NCI-H2196 treated with DMSO at 0.1 percent for 48 hours (cell line): ENCODE data around the gene EIF3I.
A peak's percentile ranks its signal among the peaks of the same experiment; 100 is the strongest.
"Not testable (repeated sequence)": the region's sequence is repeated elsewhere in the genome, so short reads cannot be mapped to it uniquely, and the experiment has no call there.

Experiments
- DNase-seq: peaks from one replicate; lab custom pipeline; 2025; ENCODE audit not compliant: unreplicated experiment; lab: John Stamatoyannopoulos, UW

EIF3I gene

DNA sequence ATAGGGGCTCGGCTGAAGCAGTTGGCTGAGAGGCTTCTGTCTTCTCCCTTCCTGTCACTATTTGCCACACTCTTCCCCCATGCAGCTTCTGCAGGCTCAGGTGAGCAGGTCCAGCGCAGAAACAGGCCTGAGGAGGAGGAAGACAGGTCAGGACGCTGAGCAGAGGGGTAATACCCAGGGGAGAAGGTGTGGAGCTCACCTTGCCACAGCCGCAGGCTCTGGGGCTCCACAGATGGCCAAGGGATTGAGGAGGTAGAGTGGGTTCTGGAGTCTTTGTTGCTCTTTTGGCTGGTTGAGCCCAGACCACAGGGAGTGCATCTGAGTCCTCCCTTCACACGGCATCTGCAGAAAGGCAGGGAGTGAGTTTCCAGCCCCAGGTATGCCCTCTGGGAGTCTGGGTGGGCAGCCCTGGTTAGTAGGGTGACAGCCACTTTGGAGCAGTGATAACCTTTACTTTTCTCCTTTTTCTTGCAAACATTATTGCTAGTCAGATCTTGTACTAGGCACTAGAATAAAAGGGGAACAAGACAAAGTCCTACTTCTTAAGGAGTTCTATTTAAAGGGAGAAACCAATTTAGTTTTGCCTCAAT, 9.7 kb downstream of the EIF3I start:
- DNase-seq = no peak

GRCh38 chr1:32232558-32233304, 10.5 kb downstream of the EIF3I start:
- no peak for DNase-seq

GRCh38 chr1:32234792-32235191, 12.6 kb downstream of the EIF3I start:
- DNase-seq = no peak

DNA sequence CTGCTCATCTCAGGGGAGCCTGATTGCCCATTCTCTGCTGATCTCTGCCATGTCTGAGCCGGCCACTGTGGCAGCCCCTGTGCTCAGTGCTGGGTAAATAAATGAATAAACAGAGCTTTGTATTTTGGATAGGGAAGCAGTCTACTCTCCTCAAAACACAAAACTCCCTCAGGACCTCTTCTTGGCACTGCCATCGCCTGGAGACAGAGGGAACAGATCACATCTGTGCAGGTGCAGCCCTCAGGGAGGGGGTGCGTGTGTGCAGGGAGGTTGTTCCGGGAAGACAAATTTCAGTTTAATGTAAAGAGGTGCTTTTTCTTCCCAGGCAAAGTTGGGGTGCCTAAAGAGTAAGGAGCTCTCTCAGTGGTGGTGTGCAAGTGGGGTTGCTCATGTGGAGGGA, 17.1 kb downstream of the EIF3I start:
- DNase-seq = peak; percentile 27

GRCh38 chr1:32239790-32240139, 17.6 kb downstream of the EIF3I start:
- DNase-seq = no peak

DNA sequence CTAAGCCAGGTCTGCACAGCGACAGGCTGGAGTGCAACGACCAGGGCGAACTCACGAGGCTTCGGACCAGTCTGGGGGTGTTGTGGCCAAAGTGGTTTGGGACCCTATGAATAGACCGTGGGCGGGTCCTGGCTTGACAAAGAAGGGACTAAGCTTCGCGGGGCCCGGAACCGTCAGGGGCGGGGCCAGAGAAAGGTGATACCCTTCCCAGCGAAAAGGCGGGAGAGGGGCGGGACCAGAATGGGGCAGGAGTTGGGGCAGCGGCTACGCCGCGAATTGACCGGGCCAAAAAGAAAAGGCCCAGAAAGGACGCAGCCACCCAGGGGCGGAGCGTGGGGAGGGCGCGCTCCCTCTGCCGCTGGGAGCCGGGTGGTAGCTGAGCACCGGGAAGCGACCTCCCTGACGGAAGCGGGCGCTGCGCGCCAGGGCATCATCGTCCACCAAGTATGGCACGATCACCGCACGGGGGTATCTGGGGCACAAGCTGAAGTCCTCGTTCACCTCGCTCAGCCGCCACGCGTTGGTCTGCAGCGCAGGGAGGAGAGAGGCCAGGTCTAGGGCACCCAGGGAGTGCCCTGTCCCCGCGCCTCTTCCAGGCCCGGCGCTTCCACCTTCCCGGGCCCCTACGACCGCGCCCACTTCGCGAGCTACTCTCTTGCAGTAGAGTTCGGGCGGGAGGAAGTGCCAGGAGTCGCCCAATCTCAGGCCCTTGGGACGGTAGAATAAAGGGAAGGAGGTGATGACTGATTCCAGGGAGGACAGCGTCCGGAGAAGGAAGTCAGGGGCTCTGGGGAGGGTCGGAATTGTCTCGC, 18.1 kb downstream of the EIF3I start:
- peak; percentile 89 for DNase-seq

DNA sequence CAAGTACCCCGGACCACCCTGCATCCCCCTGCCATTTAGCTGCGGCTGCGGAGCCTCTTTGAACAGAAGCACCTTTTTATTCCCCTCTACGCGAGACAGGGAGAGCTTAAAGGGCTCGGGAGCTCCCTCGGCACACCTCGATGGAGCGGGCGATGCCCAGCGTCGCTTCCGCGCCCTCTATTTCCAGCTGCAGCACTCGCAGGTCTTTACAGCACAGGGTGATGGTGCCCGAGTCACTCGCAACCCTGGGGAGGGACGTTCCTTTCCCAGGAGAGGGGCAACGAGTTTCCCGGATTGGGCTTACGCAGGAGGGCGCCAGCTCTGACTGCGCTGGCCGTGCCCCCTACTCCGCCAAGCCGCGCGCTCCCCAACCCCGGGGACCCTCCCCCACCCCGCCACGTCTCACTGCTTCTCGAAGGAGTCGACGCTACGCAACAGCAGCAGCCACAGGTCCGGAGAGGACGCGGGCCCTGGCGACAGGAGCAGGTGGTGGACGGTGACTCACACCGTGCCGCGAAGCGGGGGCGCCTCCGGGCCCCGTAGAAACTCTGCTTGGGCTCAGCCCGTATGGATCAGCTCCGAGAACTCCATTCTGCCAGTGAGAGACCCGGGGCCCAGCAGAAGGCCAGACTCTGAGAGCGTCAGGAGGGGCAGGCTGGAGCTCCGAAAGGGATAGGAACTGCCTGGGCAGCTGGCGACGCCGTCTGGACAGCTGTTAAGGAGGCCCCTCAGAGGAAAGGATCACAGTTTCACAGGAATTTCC, 19.0 kb downstream of the EIF3I start:
- peak; percentile 20 for DNase-seq

DNA sequence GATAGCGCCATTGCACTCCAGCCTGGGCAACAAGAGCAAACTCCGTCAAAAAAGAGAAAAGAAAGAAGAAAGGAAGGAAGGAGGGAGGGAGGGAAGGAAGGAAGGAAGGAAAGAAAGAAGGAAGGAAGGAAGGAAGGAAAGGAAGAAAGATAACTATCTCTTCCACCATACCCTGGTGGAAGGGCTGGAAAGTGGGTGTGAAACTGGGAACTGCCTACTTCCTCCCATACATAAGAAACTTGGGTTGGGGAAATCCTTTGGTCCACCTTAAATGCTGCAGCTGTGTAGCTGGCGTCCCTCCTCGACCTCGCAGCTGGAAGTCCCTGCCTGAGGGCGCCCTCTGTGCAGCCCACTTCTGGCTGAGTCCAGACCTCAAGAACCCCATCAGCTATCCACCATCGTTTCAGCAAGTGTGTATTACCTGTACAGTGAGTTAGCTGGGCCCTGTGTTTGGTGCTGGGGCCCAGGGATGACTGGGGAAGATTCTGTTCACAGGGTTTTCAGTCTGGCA, 20.2 kb downstream of the EIF3I start:
- DNase-seq = no peak

- DNase-seq = no peak
These were observed 24.7 kb downstream of the EIF3I start, which contains the start of gene FAM167B for GRCh38 chr1:32246888-32247273. FAM167B (plus strand) TSS chr1:32247222; CDS start chr1:32247422, 200 bp downstream.

DNA sequence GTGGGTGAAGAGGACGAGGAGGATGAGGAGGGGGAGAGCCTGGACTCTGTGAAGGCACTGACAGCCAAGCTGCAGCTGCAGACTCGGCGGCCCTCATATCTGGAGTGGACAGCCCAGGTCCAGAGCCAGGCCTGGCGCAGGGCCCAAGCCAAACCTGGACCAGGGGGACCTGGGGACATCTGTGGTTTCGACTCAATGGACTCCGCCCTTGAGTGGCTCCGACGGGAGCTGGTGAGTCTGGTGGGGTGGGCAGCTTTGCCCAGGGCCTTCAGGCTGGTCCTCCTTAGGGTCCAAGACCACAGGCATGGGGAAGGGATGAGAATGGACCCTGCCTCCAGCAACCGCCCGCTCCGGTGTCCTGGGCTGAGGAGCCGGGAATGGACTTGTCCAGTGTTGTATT, 25.2 kb downstream of the EIF3I start:
- no peak for DNase-seq

DNA sequence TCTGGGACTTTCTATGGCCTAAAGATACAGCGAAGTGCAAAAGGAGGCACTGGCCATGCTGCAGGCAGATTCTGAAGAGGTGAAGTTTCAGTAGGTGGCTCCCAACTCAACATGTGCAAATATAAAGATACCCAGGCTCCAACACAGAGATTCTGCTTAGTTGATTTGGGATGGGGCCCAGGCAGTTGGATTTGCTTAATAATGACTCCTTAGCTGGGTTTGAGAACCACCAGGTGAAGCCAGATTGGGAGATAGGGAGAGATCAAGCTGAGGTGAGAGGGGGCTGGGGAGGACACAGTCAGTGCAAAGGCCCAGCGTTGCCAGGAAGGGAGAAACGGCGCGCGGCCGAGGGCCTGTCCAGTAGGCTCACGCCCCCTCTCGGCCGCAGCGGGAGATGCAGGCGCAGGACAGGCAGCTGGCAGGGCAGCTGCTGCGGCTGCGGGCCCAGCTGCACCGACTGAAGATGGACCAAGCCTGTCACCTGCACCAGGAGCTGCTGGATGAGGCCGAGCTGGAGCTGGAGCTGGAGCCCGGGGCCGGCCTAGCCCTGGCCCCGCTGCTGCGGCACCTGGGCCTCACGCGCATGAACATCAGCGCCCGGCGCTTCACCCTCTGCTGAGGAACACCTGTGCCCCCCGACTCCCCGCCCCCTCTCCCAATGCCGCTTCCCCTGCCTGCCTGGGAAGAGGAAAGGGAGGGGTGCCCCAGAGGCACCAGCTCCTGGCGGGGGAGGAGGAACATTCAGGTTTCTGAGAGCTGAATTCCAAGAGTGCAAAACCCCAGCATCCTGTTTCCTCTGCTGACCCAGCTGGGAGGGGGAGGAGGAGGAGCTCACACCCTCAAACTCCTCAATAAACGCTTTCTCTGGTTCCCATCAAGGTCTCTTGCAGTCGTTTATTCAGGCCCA, 26.0 kb downstream of the EIF3I start:
- DNase-seq = peak; percentile 90

GRCh38 chr1:32249831-32250525, 27.8 kb downstream of the EIF3I start:
- no peak for DNase-seq

DNA sequence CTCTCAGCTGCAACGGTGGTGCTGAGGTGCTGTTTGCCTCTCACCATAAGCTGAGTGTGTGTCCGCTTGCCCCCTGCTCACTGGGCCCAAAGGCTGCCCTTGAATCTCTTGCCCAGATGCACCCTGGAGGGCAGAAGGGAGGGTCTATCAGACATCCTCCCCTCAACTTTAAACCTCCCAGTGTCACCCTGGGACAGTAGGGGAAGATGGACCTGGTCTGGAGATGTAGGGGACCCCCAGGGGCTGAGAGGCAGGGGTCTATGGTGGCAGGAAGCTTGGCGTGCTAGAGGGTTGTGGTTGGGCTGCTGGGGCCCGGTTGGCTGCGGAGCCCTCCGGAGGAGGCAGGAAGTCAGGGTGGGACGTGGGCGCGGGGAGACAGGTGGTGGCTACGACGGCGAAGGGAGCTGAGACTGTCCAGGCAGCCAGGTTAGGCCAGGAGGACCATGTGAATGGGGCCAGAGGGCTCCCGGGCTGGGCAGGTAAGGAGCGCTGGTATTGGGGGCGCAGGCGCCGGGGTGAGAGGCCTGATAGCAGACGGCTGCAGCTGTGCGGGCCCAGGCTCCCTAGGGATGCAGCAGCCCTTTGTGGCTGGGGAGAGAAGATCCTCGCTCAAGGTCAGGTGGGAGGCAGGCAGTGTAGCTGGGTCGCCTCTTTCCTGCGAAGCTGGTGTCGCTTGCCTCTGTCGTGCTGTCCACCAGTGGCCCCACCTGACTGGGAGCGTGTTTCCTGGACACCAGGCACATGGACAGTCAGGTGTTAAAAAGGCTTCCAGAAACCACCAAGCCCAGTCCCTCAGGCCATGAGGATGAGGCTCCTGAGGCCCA, 28.9 kb downstream of the EIF3I start, which contains the start of gene LCK:
Gene LCK, plus strand, starts transcription at position 373 of the 824 bp plus-strand sequence. CDS start 23,065 bp downstream, outside the sequence.
- no peak for DNase-seq

- no peak for DNase-seq
These were observed 33.2 kb downstream of the EIF3I start for GRCh38 chr1:32255072-32256071.

DNA sequence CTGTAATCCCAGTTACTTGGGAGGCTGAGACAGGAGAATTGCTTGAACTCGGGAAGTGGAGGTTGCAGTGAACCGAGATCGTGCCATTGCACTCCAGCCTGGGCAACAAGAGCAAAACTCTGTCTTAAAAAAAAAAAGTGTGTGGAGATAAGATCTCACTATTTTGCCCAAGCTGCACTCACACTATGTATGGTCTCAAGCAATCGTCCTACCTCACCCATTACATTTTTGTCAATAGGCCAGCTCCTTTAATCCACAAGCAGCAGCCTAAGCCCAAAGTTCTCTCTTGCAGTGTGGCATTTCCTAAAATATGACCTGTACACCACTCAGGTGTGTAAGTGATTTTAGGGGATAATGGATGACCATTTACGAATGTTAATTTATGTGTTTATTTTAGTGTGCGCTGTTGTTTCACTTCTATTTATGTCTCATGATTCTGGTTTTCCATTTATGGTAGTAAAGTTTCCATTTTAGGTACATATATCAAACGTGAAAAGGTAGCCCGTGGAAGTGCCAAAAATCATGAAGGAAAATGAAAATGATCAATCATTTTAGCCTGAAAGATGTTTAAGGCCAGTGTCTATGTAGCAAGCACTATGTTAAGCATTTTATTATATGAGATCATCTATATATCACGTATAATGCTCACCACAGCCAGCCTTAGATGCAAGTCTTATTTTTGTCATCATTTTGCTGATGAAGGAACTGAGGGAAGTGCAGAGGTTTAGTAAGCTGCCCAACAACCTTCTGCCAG, 34.4 kb downstream of the EIF3I start:
- DNase-seq = no peak

DNA sequence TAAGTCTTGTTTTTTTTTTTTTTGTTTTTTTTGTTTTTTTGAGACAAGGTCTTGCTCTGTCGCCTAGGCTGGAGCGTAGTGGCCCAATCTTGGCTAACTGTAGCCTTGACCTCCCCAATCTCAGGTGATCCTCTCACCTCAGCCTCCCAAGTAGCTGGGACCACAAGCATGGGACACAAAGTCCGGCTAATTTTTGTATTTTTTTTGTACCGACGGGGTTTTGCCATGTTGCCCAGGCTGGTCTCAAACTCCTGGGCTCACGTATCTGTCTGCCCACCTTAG, 35.0 kb downstream of the EIF3I start:
- DNase-seq = no peak

DNA sequence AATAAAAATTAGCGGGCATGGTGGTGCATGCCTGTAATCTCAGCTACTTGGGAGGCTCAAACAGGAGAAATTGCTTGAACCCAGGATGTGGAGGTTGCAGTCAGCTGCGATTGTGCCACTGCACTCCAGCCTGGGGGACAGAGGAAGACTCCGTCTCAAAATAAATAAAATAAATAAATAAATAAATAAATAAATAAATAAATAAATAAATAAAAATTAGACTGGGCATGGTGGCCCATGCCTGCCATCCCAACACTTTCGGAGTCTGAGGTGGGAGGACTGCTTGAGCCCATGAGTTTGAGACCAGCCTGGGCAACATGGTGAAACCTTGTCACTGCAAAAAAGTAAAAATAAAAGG, 41.0 kb downstream of the EIF3I start:
- DNase-seq = not testable (repeated sequence)
